IMR-90 (cell line): ENCODE data around the gene DISC1.

ENCODE experiments used
- BHLHE40 ChIP-seq: fragments of 150-350 bp; IDR thresholded peaks from 2 replicates; pipeline ENCODE4 v1.6.1; 2016; ENCODE audit warnings: mild to moderate bottlenecking, low read depth, low read length
- CEBPB ChIP-seq: IDR thresholded peaks from 2 replicates; pipeline ENCODE4 v1.6.1; 2012; ENCODE audit warnings: low read depth, low read length, improper control_type of control experiment
- CHD1 ChIP-seq: IDR thresholded peaks from 2 replicates; pipeline ENCODE4 v1.6.1; 2012; ENCODE audit warnings: low read depth, low read length, improper control_type of control experiment
- CTCF ChIP-seq: conservative IDR thresholded peaks from 2 replicates; pipeline ENCODE4 v1.5.1; 2012; ENCODE audit warnings: mild to moderate bottlenecking, low read depth, low read length, improper control_type of control experiment
- FOS ChIP-seq: fragments of 150-350 bp; IDR thresholded peaks from 2 replicates; pipeline ENCODE4 v1.6.1; 2016; ENCODE audit warnings: low read depth, low read length
- MAZ ChIP-seq: IDR thresholded peaks from 2 replicates; pipeline ENCODE4 v1.6.1; 2012; ENCODE audit warnings: low read depth, mild to moderate bottlenecking, low read length, improper control_type of control experiment, moderate library complexity, borderline replicate concordance
- MXI1 ChIP-seq: IDR thresholded peaks from 2 replicates; pipeline ENCODE4 v1.6.1; 2012; ENCODE audit warnings: low read depth, mild to moderate bottlenecking, low read length, moderate library complexity, borderline replicate concordance
- NFE2L2 ChIP-seq: fragments of 150-350 bp; IDR thresholded peaks from 2 replicates; pipeline ENCODE4 v1.6.1; 2016; ENCODE audit warnings: low read depth, mild to moderate bottlenecking, low read length
- POLR2A ChIP-seq: IDR thresholded peaks from 2 replicates; pipeline ENCODE4 v1.6.1; 2012; ENCODE audit warnings: mild to moderate bottlenecking, low read depth, low read length
- RFX5 ChIP-seq: IDR thresholded peaks from 2 replicates; pipeline ENCODE4 v1.8.0; 2012; ENCODE audit warnings: low read depth, mild to moderate bottlenecking, low read length, moderate library complexity
- SMC3 ChIP-seq: fragments of 150-350 bp; IDR thresholded peaks from 2 replicates; pipeline ENCODE4 v1.6.1; 2016; ENCODE audit warnings: low read depth, mild to moderate bottlenecking, antibody characterized with exemption, low read length, moderate library complexity
- USF2 ChIP-seq: fragments of 150-350 bp; IDR thresholded peaks from 2 replicates; pipeline ENCODE4 v1.6.1; 2017; ENCODE audit warnings: mild to moderate bottlenecking, antibody characterized with exemption, low read length, low read depth

DNA sequence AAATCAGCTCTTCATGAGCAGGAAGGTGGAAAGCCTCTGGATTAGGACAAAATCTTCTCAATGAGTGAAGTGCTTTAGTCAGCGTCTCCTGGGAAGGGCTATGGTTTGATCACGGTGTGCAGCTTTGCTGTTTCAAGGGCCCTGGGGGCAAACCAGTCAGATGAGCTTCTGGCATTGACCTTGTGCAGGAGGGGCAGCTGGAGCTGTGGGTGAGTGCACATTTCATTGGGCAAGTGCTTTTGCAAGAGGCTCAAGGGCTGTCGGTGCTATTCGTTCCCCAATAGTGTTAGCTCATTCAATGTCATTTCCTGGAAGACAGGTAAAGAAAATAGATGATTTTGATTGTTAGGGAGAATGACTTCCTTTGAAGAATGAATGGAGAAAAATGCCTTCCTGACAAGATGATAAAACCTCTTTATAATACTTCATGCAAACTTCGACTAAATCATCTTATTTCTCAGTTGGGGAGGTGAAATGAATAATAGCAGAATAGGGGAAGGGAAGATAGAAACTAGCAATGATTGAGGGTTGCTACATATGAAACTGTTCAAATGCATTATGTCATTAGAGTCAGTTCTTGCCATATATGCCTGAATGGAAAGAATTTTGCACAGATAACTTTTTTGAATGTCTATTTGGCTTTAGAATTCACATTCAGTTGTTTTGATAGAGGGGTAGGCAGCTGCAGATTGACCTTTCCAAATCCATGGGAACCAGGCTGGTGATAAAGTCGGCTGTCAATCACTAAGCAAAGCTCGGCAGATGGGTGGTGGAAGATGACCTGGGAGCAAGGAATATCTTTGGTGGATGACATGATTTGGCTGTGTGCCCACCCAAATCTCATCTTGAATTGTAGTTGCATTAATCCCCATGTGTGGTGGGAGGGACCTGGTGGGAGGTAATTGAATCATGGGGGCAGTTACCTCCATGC is 12.9 kb upstream of the DISC1 start:
- no peak for TF ChIP-seq CTCF
- TF ChIP-seq MXI1 = no peak
- no peak for TF ChIP-seq BHLHE40
- no peak for TF ChIP-seq SMC3
- no peak for TF ChIP-seq POLR2A
- no peak for TF ChIP-seq USF2
- TF ChIP-seq CHD1 = no peak
- TF ChIP-seq RFX5 = no peak
- no peak for TF ChIP-seq CEBPB
- TF ChIP-seq FOS = no peak
- no peak for TF ChIP-seq MAZ
- no peak for TF ChIP-seq NFE2L2
